Measurements from ENCODE around the gene C5AR1. TPM values are rescaled to one million over a fixed set of nuclear protein-coding genes. Genes with fewer than 3 reads are reported as not detected.

The C5AR1 gene
- total and polyA plus RNA-seq, 9 of the 15 experiments (the other 6 are each of a cell fraction or from before 2014, with no cell fraction given) = 0.06 to 1.6 (median 0.28) TPM; not detected in 3

DNA sequence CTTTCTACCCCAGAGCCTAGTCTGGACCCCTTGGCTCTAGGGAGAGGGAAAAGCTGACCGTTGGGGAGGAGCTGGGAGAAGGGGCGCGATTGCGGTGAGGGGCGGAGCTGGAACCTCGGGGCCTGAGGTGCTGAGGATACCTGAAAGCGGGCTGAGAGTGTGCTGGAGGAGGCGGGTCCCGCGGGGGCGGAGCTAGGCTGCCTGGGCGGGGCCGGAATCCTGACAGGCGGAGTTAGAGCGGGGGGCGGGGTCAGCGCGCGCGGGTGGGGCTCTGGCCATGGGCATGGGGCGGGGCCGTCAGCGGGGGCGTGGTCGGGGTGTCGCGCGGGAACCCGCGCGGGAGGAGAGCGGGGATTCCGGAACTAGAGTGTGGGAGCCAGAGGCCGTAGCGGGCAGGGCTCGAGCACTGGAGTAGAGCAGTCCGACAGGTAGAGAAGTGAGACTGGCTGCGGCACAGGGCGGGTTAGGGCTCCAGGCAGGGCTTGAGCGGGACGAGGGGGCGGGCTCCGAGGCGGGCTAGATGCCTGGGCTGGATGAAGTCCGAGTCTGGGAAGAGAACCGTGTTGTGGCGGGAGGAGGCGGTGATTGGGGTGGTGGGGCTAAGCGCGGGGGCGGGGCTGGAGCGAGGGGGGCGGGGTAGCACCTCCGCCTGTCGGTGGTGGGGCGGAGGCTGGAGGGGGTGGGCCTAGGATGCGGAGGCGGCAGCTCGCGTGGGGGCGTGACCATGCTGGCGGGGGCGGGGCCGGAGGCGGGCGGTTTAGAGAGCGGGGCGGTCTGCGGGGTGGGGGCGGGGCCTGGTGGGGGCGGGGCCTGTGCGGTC, 35.4 kb upstream of the C5AR1 start, which contains the start of gene INAFM1 (continued):
- TF ChIP-seq, protein P1, sequence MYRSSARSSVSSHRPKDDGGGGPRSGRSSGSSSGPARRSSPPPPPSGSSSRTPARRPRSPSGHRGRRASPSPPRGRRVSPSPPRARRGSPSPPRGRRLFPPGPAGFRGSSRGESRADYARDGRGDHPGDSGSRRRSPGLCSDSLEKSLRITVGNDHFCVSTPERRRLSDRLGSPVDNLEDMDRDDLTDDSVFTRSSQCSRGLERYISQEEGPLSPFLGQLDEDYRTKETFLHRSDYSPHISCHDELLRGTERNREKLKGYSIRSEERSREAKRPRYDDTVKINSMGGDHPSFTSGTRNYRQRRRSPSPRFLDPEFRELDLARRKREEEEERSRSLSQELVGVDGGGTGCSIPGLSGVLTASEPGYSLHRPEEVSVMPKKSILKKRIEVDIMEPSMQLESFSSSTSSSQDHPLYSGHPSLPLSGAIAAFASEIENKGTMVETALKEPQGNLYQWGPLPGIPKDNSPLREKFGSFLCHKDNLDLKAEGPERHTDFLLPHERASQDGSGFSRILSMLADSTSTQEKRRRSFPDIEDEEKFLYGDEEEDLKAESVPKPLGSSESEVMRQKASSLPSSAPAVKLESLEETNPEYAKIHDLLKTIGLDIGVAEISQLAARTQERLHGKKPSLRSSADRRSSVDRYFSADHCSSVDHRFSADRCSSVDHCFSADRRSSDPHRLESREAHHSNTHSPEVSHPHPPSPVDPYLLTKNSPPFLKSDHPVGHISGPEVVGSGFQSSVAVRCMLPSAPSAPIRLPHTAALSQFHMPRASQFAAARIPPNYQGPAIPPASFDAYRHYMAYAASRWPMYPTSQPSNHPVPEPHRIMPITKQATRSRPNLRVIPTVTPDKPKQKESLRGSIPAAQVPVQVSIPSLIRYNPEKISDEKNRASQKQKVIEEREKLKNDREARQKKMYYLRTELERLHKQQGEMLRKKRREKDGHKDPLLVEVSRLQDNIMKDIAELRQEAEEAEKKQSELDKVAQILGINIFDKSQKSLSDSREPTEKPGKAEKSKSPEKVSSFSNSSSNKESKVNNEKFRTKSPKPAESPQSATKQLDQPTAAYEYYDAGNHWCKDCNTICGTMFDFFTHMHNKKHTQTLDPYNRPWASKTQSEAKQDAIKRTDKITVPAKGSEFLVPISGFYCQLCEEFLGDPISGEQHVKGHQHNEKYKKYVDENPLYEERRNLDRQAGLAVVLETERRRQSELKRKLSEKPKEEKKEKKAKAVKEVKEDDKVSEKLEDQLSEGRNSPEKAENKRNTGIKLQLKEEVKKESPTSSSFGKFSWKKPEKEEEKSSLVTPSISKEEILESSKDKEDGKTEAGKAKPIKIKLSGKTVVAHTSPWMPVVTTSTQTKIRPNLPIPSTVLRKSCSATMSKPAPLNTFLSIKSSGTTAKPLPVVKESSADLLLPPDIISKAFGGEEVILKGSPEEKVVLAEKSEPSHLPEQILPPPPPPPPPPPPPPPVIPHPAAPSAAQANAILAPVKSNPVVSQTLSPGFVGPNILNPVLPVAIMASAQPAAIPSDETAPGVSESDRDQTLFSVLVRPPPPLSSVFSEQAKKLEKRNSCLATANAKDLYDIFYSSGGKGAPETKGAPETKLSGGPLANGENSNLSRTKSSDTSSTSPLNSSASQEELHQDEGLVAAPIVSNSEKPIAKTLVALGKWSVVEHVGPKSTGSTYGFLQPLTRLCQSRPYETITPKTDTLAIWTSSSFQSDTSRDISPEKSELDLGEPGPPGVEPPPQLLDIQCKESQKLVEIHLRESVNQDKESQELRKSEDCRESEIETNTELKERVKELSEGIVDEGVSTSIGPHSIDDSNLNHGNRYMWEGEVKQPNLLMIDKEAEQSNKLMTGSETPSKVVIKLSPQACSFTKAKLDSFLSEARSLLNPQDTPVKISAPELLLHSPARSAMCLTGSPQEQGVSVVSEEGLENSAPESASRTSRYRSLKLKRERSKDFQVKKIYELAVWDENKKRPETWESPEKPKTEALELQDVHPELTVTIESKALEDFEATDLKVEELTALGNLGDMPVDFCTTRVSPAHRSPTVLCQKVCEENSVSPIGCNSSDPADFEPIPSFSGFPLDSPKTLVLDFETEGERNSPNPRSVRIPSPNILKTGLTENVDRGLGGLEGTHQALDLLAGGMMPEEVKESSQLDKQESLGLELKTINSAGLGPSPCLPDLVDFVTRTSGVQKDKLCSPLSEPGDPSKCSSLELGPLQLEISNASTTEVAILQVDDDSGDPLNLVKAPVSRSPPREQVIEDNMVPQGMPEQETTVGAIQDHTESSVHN (IDR thresholded peaks at IDR 0.05; ENCODE audit: borderline replicate concordance in 1 of 2, low read depth in 1 of 2) = no peak
- TF ChIP-seq L3MBTL2 (IDR thresholded peaks at IDR 0.05) = no peak
- TF ChIP-seq ZNF23 (CRISPR knock-in tag; IDR thresholded peaks at IDR 0.05) = no peak
- TF ChIP-seq, protein P2, sequence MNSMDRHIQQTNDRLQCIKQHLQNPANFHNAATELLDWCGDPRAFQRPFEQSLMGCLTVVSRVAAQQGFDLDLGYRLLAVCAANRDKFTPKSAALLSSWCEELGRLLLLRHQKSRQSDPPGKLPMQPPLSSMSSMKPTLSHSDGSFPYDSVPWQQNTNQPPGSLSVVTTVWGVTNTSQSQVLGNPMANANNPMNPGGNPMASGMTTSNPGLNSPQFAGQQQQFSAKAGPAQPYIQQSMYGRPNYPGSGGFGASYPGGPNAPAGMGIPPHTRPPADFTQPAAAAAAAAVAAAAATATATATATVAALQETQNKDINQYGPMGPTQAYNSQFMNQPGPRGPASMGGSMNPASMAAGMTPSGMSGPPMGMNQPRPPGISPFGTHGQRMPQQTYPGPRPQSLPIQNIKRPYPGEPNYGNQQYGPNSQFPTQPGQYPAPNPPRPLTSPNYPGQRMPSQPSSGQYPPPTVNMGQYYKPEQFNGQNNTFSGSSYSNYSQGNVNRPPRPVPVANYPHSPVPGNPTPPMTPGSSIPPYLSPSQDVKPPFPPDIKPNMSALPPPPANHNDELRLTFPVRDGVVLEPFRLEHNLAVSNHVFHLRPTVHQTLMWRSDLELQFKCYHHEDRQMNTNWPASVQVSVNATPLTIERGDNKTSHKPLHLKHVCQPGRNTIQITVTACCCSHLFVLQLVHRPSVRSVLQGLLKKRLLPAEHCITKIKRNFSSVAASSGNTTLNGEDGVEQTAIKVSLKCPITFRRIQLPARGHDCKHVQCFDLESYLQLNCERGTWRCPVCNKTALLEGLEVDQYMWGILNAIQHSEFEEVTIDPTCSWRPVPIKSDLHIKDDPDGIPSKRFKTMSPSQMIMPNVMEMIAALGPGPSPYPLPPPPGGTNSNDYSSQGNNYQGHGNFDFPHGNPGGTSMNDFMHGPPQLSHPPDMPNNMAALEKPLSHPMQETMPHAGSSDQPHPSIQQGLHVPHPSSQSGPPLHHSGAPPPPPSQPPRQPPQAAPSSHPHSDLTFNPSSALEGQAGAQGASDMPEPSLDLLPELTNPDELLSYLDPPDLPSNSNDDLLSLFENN (IDR thresholded peaks at IDR 0.05; ENCODE audit: low read depth in 2 of 2, low read length in 2 of 2) = 0 out of 4 replicates have a peak, but pooled peaks of 1 of the 2 experiments have one; percentile 9
- TF ChIP-seq ZNF197 (CRISPR knock-in tag; IDR thresholded peaks at IDR 0.05; ENCODE audit: low read depth) = no peak
- TF ChIP-seq SREBF2 (CRISPR knock-in tag; IDR thresholded peaks at IDR 0.05) = no peak
- no peak for TF ChIP-seq MTA1 (IDR thresholded peaks at IDR 0.05; ENCODE audit: borderline replicate concordance)
- TF ChIP-seq ZNF780A (CRISPR knock-in tag; IDR thresholded peaks at IDR 0.05) = no peak
- TF ChIP-seq, protein P3, sequence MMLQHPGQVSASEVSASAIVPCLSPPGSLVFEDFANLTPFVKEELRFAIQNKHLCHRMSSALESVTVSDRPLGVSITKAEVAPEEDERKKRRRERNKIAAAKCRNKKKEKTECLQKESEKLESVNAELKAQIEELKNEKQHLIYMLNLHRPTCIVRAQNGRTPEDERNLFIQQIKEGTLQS (IDR thresholded peaks at IDR 0.05) = no peak
- TF ChIP-seq, protein P3 (CRISPR knock-in tag; conservative IDR thresholded peaks at IDR 0.05) = no peak
- no peak for TF ChIP-seq MBD2 (IDR thresholded peaks at IDR 0.05; ENCODE audit: borderline replicate concordance, low read depth)
- TF ChIP-seq ZFX (CRISPR knock-in tag; IDR thresholded peaks at IDR 0.05) = no peak
- TF ChIP-seq DDX20 (tag; IDR thresholded peaks at IDR 0.05; ENCODE audit: low read depth) = no peak

Data from K562 (cell line).